Measurements from ENCODE around the gene NCAPD3.
"Not testable (repeated sequence)": the region's sequence is repeated elsewhere in the genome, so short reads cannot be mapped to it uniquely, and the experiment has no call there.

NCAPD3 gene

DNA sequence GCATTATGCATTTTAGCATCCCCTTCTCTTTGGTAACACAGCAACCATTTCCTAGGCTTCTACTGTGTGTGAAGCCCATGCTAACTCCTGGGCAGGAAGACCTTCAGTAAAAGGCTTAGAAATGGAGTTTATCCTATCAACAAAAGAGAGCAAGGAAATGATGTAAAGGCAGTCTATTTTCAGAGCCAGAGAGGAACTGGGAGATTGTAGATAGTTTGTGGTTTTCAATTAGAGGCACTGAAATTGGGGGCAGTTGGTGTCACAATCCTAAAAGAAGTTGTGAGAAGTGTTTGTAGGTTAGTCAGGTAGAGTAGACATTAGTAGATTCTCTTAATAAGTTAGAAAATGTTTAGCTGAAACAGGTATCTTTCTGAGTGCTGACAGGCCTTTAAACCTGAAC lies 36.7 kb upstream of the NCAPD3 start:
- no peaks in the 10 kb centered on the region for H3K9me3 Mint-ChIP-seq
- no peaks in the 10 kb centered on the region for H3K27me3 Mint-ChIP-seq (ENCODE audit: low read depth)
- no peak for DNase-seq (ENCODE audit: low spot score)
- H3K4me3 Mint-ChIP-seq: peak overlapping the region; percentile 35
- peak overlapping the region; percentile 61 for H3K27ac Mint-ChIP-seq
- peaks cover 22% of the 10 kb centered on the region for H3K4me1 Mint-ChIP-seq (ENCODE audit: low read depth)
- peaks cover 30% of the 10 kb centered on the region for H3K36me3 Mint-ChIP-seq (ENCODE audit: low read depth)

DNA sequence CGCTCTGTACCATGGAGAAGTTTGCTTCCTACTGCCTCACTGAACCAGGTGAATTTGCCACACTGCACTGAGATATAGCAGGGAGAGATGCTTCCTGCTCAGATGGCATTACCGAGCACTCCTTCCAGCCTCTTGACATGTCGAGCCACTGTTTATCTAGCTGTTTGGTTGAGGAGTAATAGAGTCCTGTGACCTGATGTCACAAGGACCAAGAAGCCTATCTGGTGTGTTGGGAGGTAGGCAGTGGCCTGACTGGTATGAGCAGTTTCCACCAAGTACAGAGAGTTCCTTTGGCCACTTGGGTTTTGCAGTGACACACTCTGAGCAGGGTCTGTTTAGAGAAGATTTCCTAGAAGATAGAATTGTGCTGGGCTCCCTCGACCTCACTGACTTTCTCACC lies 34.8 kb upstream of the NCAPD3 start:
- Mint-ChIP-seq H3K4me1 (ENCODE audit: low read depth) (peaks cover 31% of the 10 kb centered on the region), H3K27ac (no peak overlapping the region), H3K4me3 (no peak overlapping the region), H3K9me3 (no peaks in the 10 kb centered on the region), H3K27me3 (ENCODE audit: low read depth) (no peaks in the 10 kb centered on the region), H3K36me3 (ENCODE audit: low read depth) (peaks cover 28% of the 10 kb centered on the region)
- DNase-seq (ENCODE audit: low spot score): no peak

DNA sequence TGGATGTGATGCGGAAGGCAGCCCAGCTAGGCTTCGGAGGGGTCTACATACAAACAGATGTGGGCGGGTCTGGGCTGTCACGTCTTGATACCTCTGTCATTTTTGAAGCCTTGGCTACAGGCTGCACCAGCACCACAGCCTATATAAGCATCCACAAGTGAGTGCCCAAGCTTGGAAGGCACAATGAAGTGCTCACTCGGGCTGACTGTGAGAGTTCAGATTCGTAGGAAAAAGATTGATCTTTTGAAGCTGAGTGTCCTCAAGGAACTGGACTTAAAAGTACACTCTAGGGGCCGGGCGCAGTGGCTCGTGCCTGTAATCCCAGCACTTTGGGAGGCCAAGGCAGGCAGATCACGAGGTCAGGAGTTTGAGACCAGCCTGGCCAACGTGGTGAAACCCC lies 33.3 kb upstream of the NCAPD3 start:
- DNase-seq (ENCODE audit: low spot score): no peak

DNA sequence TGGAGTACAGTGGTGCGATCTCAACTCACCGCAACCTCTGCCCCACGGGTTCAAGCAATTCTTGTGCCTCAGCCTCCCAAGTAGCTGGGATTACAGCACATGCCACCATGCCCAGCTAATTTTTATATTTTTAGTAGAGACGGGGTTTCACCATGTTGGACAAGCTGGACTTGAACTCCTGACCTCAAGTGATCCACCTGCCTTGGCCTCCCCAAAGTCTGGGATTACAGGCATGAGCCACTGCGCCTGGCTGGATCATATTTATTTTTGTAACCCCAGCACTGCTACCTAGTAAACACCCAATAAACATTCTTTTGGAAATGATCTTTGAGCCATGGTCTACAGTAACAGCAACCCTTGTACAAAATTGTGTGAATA lies 31.4 kb upstream of the NCAPD3 start:
- Mint-ChIP-seq H3K4me1 (ENCODE audit: low read depth) (peaks cover 33% of the 10 kb centered on the region), H3K36me3 (ENCODE audit: low read depth) (peaks cover 23% of the 10 kb centered on the region)
- not testable (repeated sequence) for H3K27me3 Mint-ChIP-seq (ENCODE audit: low read depth); H3K4me3 Mint-ChIP-seq; H3K27ac Mint-ChIP-seq; DNase-seq (ENCODE audit: low spot score); H3K9me3 Mint-ChIP-seq

More for the DNA sequence above, 33.3 kb upstream of the NCAPD3 start:
- no peaks in the 10 kb centered on the region for H3K9me3 Mint-ChIP-seq
- H3K27ac Mint-ChIP-seq: no peak overlapping the region
- H3K4me1 Mint-ChIP-seq (ENCODE audit: low read depth): peaks cover 35% of the 10 kb centered on the region
- no peaks in the 10 kb centered on the region for H3K27me3 Mint-ChIP-seq (ENCODE audit: low read depth)
- H3K4me3 Mint-ChIP-seq: no peak overlapping the region
- peaks cover 30% of the 10 kb centered on the region for H3K36me3 Mint-ChIP-seq (ENCODE audit: low read depth)

DNA sequence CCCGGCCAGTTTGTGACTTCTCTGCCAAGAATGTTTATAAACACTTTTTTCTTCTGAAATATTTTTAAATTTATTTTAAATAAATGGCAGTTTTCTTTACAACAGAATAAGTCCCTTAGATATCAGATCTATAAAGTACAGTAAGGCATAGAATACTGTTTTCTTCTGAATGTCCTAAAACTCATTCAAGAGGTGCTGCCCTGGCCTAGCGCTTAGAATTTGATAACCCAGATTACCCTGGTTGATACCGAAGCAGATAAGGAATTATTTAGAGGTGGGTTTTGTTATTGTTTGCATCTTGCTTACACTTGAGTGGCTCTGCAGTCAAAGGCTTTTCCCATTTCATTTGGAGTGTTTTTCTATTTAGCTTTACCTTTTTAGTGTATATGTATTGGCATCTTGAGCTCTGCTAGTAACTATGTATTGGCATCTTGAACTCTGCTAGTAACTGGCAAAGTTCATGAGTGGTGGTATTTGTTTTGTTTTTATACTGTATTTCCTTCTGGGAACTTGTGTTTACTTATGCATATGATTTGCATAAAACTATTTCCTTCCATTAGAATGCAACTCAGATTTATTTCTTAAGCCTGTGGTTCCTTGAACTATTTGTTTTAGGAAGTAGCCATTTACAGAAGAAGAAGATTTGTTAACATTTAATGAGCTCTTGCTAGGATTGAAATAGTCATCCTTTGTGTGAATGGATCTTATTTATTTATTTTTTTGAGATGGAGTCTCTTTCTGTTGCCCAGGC lies 30.8 kb upstream of the NCAPD3 start:
- no peaks in the 10 kb centered on the region for H3K9me3 Mint-ChIP-seq

DNA sequence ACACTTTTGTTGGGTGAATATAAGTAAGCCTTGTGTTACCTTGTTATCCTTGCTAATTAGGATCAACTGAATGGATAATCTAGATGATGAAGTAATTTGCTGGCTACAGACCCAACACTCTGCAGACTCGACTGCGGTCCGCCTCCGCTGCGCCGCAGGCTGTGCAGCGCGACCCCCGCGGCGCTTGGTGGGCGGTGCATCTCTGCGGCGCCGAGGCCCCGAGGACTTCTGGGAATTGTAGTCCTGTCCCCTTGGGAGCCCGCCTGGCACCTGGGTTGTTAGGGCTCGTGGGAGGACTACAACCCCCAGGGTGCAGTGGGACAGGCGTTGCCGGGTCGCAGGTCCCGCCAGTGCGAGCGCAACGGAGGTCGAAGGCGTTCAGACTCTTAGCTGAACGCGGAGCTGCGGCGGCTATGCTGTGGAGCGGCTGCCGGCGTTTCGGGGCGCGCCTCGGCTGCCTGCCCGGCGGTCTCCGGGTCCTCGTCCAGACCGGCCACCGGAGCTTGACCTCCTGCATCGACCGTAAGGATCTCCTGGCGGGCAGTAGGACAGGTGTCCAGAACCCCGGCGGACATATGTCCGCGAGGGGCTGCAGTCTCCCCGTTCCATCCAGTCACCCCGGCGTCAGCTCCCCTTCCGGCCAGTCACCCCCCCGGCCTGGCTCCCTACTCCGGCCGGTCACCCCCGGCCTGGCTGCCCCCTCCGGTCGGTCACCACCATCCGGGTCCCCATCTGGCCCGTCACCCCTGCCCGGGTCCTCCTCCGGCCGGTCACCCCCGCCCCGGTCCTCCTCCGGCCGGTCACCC lies 29.6 kb upstream of the NCAPD3 start, which contains the start of the genes ACAD8 and THYN1:
ACAD8 (plus strand) TSS at position 381 of the 806 bp plus-strand sequence; CDS start at position 414, 33 bp downstream.
THYN1 (minus strand) TSS at position 165 of the 806 bp plus-strand sequence. CDS start 470 bp downstream, outside the sequence.
- Mint-ChIP-seq H3K36me3 (ENCODE audit: low read depth) (peaks cover 22% of the 10 kb centered on the region), H3K27ac (peak within 1 kb of the TSS; percentile 94), H3K27me3 (ENCODE audit: low read depth) (no peaks in the 10 kb centered on the region), H3K9me3 (no peaks in the 10 kb centered on the region), H3K4me3 (peak within 1 kb of the TSS; percentile 99), H3K4me1 (ENCODE audit: low read depth) (peaks cover 35% of the 10 kb centered on the region)
- peak; percentile 95 for DNase-seq (ENCODE audit: low spot score)

More for the DNA sequence above, 30.8 kb upstream of the NCAPD3 start:
- peaks cover 21% of the 10 kb centered on the region for H3K36me3 Mint-ChIP-seq (ENCODE audit: low read depth)
- DNase-seq (ENCODE audit: low spot score): no peak
- H3K27ac Mint-ChIP-seq: no peak overlapping the region
- no peaks in the 10 kb centered on the region for H3K27me3 Mint-ChIP-seq (ENCODE audit: low read depth)
- peaks cover 33% of the 10 kb centered on the region for H3K4me1 Mint-ChIP-seq (ENCODE audit: low read depth)
- peak overlapping the region; percentile 99 for H3K4me3 Mint-ChIP-seq

DNA sequence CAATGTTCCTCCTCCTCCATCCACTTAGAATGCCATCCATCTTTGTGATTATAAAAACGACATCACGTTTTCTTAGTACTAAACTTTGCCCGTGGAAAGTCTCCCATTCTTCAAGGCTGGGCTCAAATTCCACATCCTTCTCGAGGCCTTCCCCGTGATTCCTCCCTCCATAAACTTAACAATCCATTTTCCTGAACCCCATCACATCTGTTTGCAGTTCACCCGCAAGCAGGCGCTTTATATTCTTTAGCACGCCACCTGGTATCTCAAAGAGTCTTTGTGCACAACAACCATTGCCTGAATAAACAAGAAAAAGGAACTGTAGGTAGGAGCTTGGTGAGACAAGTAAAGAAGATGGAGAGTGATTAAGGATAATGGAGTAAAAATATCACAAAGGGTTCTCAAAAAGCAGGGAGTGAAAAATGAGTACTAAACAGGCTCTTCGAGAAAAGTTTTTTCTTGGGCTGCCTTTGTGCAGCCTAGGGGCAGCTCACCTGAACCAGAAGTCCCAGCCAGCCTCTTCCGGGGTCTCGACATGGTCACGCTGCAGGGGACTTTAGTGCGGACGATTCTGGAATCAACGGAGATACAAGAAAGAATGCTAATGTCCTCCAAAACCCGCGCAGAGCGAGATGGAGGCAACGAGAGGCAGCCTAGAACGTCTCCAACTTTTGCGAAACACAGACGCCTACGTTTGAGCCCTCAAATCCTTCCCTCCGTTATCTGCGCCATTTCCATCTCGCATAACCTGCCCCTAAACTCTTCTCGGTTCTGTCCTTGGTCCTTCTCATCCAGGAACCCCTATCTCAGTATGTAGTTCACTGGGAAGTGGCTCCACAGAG lies 28.8 kb upstream of the NCAPD3 start:
- Mint-ChIP-seq H3K4me3 (peak overlapping the region; percentile 99), H3K27ac (peak overlapping the region; percentile 94), H3K36me3 (ENCODE audit: low read depth) (peaks cover 26% of the 10 kb centered on the region), H3K4me1 (ENCODE audit: low read depth) (peaks cover 33% of the 10 kb centered on the region), H3K9me3 (no peaks in the 10 kb centered on the region), H3K27me3 (ENCODE audit: low read depth) (no peaks in the 10 kb centered on the region)
- DNase-seq (ENCODE audit: low spot score): peak; percentile 26

DNA sequence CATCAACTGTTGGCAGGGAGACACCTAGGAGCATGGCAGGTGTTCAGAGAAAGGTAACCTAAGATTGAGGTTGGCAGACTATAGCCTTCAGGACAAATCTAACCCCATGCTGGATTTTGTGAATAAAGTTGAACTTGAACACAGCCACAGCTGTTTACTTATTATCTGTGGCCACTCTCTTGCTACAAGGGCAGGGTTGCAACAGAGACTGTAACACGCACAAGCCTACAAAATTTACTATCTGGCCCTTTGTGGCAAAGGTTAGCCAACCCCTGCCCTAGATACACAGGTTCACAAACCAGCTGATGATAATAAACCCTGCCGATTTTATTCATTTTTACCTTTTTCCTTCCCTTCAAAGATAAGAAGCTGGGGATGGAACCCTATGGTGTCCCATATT lies 26.9 kb upstream of the NCAPD3 start:
- Mint-ChIP-seq H3K27me3 (ENCODE audit: low read depth) (no peaks in the 10 kb centered on the region), H3K4me1 (ENCODE audit: low read depth) (peaks cover 31% of the 10 kb centered on the region), H3K36me3 (ENCODE audit: low read depth) (peaks cover 34% of the 10 kb centered on the region), H3K27ac (no peak overlapping the region), H3K4me3 (no peak overlapping the region), H3K9me3 (no peaks in the 10 kb centered on the region)
- DNase-seq (ENCODE audit: low spot score): no peak

DNA sequence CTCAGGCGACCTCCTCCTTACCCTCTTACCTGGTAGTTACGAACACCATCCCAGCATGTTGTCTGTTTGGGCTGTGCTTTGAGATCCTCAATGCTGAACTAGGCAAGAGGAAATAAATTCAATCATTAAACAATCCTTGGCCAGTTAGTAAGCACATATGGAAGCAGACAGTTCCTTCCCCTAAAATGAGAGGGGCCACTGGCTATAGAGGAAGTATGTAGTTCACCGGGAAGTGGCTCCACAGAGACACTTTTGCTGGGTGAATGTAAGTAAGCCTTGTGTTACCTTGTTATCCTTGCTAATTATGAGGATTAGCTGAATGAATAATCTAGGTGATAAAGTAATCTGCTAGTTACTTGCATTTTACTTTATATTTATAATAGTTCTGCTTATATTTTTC lies 26.5 kb upstream of the NCAPD3 start:
- H3K27me3 Mint-ChIP-seq (ENCODE audit: low read depth): no peaks in the 10 kb centered on the region
- no peak overlapping the region for H3K4me3 Mint-ChIP-seq
- H3K36me3 Mint-ChIP-seq (ENCODE audit: low read depth): peaks cover 32% of the 10 kb centered on the region
- H3K4me1 Mint-ChIP-seq (ENCODE audit: low read depth): peaks cover 27% of the 10 kb centered on the region
- DNase-seq (ENCODE audit: low spot score): no peak
- H3K27ac Mint-ChIP-seq: no peak overlapping the region
- no peaks in the 10 kb centered on the region for H3K9me3 Mint-ChIP-seq

DNA sequence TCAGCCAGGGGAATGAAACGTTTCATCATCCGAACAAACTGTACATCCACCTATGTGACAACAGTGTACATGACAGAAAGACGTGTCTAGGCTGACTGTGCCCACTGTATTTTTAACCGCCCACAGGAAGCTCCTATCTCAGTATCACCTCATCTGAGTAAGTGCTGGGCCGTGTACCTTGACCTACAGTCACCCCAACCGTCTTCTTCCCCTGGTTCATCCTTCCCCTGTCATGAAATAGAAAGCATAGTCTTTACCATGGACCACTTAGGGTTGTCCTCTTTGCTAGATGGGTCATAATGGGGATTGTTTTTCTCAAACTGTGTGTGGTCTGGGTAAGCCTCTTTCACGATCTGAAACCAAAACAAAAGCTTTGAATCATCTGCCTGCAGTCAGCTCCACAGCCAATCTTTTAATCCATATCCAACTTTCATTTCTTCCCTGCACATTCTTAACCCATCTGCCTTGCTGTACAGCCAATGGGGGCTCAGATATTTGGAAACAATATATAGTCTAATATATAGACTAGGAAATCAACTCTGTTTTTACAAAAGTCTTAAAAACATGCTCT lies 25.2 kb upstream of the NCAPD3 start:
- Mint-ChIP-seq H3K27me3 (ENCODE audit: low read depth) (no peaks in the 10 kb centered on the region), H3K36me3 (ENCODE audit: low read depth) (peaks cover 39% of the 10 kb centered on the region), H3K4me1 (ENCODE audit: low read depth) (peaks cover 19% of the 10 kb centered on the region), H3K9me3 (no peaks in the 10 kb centered on the region), H3K27ac (peak overlapping the region; percentile 75), H3K4me3 (no peak overlapping the region)
- peak; percentile 35 for DNase-seq (ENCODE audit: low spot score)

DNA sequence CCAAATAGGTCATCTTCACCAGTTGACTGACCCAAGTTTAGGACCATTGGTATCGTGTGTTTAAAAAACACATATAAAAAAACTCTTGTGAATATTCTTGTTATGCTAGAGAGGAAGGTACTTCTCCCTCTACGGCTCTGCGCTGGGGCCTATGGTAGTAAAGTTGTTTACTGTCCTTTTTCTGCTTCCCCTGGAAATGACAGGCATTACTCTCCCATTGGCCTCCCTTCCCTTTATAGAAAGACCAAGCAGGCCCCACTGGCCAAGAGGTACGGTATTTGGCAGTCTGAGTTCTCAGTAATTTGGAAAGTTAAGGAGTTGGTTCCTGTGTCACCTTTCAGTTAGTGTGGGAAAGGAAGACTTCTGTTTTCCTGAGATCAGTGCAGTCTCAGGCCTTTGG lies 22.9 kb upstream of the NCAPD3 start:
- H3K4me3 Mint-ChIP-seq: no peak overlapping the region
- no peak for DNase-seq (ENCODE audit: low spot score)
- H3K4me1 Mint-ChIP-seq (ENCODE audit: low read depth): peaks cover 11% of the 10 kb centered on the region
- H3K36me3 Mint-ChIP-seq (ENCODE audit: low read depth): peaks cover 54% of the 10 kb centered on the region
- H3K27ac Mint-ChIP-seq: no peak overlapping the region
- no peaks in the 10 kb centered on the region for H3K9me3 Mint-ChIP-seq
- H3K27me3 Mint-ChIP-seq (ENCODE audit: low read depth): no peaks in the 10 kb centered on the region

DNA sequence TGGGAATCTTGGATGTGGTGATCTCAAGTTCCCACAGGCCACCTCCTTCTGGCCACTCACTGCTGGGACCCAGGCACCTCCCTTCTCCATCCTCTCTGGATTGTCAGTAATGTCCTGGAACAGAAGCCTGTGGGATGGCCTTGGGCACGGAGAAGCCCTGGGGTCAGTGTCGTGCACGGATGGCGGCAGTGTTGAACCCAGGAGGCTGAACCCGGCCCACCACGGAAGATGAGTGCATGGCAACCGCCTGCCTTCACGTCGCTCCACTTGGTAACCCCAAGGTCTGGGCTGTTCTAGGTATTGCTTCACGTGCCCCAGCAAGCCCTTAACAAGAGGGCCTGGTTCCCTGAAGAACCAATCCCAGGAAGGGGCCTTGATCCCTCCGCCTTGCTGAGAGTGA lies 22.3 kb upstream of the NCAPD3 start:
- Mint-ChIP-seq H3K9me3 (no peaks in the 10 kb centered on the region), H3K4me3 (no peak overlapping the region), H3K36me3 (ENCODE audit: low read depth) (peaks cover 53% of the 10 kb centered on the region), H3K4me1 (ENCODE audit: low read depth) (peaks cover 7% of the 10 kb centered on the region), H3K27ac (no peak overlapping the region), H3K27me3 (ENCODE audit: low read depth) (no peaks in the 10 kb centered on the region)
- no peak for DNase-seq (ENCODE audit: low spot score)

DNA sequence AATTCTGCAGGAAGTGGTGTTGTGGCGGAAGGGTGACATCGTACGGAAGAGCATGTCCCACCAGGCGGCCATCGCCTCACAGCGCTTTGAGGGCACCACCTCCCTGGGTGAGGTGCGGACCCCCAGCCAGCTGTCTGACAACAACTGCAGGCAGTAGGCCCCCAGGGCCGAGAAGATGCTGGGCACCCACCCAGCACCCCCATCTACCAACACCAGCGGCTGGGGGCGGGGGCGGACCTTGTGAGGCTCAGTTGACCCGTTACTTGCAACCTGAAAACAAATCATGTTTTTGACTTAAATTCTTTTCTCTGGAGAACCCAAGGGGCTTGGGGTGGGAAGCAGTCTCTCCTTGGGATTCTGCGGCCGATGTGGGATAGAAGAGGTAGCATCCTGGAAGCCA lies 21.7 kb upstream of the NCAPD3 start:
- Mint-ChIP-seq H3K27ac (no peak overlapping the region), H3K36me3 (ENCODE audit: low read depth) (peaks cover 53% of the 10 kb centered on the region)

More for the DNA sequence above, 21.7 kb upstream of the NCAPD3 start:
- H3K4me3 Mint-ChIP-seq: no peak overlapping the region
- no peaks in the 10 kb centered on the region for H3K9me3 Mint-ChIP-seq
- H3K4me1 Mint-ChIP-seq (ENCODE audit: low read depth): peaks cover 7% of the 10 kb centered on the region
- no peak for DNase-seq (ENCODE audit: low spot score)
- H3K27me3 Mint-ChIP-seq (ENCODE audit: low read depth): no peaks in the 10 kb centered on the region
